HG03469 (cell line): ENCODE data around the gene AP1M1.
"Not testable (repeated sequence)": the region's sequence is repeated elsewhere in the genome, so short reads cannot be mapped to it uniquely, and the experiment has no call there.

ENCODE experiments used
- ATAC-seq: cut with Tn5 transposase; IDR thresholded peaks from one replicate; pipeline ENCODE4 v1.9.1; 2021; ENCODE audit warnings: mild to moderate bottlenecking, moderate library complexity, moderate number of reproducible peaks; ENCODE audit not compliant: unreplicated experiment

AP1M1 gene

DNA sequence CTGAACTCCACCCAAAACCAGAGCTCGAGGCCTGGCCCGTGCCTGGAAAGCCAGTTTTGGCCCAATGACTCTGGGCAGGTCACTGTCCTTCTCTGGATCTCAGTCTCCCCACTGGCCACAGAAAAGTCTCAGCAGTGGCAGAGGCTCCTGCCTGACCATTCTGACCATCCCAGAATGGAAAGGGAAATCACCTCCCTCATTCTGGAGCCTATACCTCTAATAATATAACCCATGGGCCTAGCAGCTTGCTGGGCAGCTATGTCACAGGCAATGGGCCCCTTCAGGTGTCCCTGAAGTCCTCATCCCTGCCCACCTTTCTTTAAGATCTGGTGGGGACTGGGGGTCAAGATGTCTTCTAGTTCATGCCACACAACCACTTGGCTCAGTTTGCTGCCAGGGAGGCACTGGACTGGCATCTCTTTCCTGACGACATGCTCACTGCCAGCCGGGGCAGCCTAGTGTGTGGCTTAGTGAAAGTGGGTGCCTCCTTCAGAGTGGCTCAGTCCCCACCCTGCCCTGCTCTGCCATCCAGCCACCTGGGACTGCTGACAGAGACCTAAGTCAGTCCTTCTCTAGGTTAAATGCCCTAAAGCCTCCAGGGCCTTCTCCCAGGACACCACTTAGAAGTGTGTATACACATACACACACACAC is 62.6 kb downstream of the AP1M1 start:
- no peak for ATAC-seq

DNA sequence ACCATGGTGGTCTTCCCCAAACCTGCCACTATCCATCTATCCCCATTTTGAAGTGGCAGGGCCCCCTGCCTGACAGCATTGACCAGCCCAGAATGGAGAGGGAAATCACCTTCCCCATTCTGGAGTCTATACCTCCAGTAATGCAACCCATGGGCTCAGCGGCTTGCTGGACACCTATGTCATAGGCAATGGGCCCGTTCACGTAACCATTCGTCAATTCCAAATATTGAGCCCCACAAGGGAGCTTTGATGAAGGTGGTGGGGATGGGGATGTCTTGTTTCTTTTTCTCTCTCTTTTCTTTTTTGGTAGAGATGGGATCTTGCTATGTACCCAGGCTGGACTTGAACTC is 63.1 kb downstream of the AP1M1 start:
- ATAC-seq = no peak

DNA sequence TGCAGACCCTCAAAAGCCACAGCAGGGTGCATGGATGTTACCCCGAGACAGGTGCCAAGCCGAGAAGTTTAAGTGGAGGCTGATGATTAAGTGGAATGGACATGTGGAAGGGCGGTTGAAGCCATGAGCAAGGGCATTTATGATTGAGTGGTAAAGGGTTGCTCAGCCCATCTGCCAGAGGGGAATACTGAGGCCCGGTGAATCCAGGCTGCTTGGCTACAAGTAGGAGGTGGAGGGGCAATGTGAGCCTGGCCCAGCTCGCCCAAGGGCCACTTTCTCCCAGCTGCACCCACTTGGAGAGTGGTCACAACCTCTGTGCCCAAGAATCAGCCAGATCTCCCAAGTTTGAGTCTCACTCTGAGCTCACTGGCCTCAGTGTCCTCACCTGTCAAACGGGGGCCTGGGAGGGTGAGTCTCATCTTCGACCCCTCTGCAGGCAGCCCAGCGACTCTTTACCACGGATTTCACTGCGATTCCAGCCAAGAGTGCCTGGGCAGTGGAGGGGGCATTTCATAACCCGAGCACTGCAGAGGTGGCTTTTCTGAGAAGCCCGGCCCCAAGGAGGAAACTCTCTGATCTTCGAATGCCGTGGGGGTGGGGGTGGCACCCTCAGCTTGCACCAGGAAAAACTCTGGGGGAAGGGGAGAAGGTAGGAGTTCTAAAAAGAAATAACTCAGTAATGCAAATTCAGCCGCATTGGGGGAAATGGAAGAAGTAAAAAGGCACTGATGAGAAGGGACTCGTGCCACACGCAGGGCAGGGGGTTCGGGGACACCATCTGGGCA is 64.1 kb downstream of the AP1M1 start:
- no peak for ATAC-seq

DNA sequence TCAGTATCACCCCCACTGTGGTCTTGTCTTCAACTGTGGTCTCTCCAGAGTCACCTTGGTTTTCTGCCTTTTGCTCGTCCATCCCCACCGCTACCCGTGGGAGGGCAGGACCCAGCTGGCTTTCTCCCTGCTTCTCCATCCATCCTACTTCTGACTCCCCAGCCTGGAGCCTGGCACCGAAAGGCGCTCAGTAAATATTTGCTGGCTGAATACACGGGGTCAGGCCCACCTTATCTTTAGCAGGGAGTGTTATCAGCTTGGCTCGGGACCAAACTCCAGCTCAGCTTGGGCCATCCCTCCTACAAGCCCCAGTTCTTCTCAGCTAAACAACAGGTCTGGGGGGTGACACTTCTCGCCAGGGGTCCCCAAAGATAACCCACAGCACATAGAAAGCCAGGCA is 64.9 kb downstream of the AP1M1 start:
- ATAC-seq = no peak

DNA sequence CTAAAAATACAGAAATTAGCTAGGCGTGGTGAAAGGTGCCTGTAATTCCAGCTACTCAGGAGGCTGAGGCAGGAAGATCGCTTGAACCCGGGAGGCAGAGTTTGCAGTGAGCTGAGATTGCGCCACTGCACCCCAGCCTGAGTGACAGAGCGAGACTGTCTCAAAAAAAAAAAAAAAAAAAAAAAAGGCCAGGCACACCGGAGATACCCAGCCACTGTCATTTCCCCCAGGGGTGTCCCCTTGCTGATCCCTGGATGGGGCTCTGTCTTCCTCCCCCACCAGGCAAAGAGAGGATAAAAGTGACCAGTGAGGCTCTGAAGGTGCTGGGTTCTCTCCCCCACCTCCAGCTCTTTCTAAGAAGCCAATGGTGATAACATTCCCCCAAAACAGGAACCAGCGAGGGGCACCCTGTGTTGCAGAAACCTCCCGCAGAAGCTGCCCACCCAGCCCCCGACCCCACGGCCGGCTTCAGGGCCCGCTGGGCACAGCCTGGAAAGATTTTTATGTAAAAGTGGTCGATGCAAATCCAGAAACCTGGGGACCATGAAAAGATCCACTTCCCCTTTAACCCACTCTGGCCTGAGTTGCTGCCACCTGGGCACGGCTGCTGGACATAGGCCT is 65.5 kb downstream of the AP1M1 start:
- no peak for ATAC-seq

DNA sequence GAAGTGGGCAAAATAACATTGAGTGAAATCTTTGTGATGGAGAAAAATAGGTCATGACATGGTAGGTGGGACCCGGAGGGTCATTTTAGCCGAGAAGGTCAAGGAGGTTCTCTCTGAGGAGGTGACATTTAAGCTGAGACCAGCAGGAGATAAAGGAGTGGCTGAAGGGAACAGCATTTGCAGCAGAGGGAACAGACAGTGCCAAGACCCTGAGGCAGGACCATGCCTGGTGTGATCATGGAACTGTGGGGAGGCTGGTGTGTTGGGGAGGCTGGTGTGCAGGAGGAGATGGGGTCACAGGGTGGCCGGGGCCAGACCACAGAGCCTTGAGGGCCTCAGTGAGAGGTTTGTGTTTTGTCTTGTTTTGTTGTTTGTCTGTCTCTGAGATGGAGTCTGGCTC is 67.5 kb downstream of the AP1M1 start:
- no peak for ATAC-seq

DNA sequence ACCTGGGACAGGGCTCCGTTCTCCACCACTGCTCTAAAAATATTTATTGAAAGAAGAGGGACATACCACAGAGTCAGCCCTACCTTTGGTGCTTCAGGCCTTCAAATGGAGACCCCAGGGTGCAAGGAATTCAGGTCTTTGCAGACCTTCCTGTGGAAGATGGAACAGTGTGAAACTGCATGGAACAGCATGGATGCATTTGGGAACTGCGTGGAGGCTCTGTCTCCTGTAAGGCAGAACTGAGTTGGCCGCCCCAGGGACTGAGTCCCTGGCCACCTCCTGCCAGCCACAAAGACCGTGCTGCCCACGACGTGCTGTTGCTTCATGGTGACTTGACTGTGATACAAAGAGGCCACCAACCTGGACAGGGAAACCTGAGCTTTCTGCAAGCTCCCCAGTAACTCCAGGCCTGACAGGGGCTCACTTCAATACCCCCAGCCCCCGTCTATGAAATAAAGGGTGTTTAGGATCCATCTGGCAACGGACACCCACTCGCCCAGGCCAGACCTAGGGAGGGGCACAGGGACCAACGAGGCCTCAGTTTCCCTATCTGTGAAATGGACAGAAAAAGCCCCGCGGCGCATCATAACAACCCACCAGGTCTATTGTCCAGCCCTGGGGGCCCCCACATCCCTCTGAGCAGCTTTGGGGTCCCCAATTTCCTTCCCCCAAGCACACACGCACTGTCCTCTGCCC is 68.3 kb downstream of the AP1M1 start:
- ATAC-seq = no peak

DNA sequence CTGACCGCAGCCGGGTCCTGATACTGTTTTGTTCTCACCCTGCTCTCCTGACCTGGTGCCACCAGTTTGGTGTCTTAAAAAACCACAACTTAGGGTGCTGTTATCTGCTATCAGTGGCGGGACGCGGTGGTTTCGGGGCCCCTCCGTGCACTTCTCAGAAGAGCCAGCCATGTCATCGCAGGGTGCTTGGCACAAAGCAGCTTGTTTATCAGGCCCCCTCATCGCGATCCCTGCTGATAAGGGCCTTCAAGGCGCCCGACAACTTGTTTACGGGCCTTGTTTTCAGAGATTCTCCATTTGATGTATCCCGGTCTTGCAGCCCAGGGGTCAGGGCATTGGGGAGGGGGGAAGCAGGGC is 68.9 kb downstream of the AP1M1 start:
- no peak for ATAC-seq

DNA sequence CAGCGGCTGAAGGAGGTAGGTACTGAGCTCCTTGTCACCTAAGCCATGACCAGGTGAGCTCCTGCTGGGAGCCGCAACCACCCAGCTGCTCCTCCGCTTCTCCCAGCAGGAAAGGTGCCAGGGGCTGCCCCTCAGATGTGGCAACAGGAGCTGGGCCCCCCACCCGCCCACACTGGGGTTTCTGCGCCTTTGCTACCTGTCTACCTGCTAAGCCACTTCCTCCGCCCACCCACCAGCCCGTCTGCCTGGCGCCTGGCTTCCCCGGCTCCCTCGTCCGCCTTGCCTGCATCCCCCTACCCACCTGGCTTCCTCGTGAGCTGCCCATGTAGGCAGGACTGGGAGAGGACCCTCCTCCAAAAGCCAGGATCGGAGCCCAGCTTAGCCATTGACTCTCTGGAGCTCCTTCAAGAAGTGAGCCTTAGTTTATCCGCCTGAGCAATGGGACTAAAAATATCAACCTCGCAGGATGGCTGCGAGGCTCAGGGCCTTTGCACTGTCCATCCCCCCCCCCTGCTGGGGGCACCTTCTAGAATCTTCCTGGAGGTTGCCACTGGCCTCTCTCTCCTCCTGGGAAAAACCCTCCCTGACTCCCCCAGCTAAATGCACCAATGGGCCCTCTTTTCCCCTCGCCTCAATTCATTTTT is 71.1 kb downstream of the AP1M1 start:
- no peak for ATAC-seq

DNA sequence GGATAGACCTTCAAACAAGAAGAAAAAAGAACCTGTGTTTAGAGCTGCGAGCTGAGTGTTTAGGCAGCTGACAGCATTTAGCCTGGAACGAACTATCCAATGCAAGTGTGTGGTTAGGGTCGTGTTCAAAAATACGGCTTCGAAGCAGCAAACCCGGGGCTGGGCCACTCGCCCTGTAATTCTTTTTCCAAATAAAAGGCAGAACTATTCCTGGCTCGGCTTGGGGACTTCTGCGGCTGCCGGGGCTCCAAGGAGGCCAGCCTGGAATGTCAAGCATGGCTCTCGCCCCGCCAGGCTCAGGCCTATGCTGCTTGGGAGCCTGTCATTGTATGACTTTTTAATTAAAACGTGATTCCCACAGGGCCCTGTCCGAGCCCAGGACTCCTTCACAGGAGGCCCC is 75.2 kb downstream of the AP1M1 start:
- no peak for ATAC-seq

DNA sequence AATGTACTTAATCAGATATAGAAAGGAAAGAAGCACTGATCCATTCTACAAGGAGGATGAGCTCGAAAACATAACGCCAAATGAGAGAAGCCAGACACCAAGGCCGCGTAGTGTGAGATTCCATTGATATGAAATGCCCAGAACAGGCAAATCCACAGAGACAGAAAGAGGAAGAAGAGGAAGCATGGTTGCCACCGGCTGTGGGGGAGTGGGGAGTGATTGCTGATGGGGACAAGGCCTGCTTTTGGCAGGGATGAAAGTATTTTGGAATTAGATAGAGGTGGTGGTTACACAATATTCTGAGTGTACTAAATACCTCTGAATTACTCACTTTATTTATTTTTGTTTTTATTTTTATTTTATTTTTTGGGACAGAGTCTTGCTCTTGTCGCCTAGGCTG is 76.7 kb downstream of the AP1M1 start:
- ATAC-seq = no peak

DNA sequence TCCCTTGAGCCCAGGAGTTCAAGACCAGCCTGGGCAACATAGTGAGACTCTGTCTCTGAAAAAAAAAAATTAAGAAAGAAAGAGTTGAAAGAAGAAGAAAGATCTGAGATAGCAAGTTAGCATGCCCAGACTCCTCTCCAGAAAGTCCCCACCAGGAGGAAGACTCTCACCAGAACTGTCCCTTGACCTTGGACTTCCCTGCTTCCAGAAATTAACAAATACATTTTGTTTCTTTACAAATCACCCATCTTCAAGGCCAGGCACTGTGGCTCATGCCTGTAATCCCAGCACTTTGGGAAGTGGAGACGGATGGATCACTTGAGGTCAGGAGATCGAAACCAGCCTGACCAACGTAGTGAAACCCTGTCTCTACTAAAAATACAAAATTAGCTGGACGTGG is 82.6 kb downstream of the AP1M1 start:
- no peak for ATAC-seq

DNA sequence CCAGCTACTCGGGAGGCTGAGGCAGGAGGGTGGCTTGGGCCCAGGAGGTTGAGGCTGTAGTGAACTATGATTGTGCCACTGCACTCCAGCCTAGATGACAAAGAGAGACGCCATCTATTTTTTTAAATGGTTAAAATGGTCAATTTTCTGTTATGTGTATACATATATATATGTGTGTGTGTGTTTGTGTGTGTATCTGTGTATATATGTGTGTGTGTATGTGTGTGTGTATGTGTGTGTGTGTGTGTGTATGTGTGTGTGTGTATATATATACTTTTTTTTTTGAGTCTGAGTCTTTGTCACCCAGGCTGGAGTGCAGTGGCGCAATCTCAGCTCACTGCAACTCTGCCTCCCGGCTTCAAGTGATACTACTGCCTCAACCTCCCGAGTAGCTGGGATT is 84.0 kb downstream of the AP1M1 start:
- no peak for ATAC-seq

DNA sequence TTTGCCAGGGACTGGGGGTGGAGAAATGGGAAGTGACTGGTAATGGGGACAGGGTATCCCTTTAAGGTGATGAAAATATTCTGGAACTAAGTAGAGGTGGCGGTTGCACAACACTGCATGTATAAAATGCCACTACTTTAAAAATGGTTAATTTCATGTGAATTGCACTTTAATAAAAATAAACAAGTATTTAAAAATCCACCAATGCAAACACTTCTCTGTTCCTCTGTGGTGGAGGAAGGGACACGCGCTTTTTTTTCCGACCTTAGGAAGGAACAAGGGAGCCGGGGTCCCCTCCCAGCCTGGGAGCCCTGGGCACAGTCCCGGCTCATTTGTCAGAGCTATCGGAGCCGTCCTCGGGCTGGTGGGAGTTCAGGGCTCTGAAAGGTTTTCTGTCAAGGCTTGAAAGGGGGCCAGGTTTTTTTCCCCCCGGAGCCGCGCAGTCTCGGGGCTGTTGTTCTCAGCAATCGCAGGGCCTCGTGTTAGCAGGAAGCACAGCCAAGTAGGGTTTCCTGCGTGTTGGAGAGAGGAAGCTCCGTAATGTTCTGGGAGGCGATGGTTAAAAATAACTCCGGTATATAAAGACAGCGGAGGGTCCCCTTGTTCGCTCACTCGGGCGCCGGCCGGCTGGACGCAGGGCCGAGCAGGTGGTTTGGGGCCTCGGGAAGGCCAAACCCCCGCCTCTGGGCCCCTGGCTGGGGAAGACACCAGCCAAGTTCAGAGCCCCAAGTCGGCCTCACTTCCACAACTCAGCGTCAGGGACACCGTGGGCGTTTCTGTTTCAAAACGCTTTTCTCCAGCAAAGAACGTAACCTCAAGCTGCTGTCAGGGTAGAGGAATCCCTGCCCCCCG is 85.7 kb downstream of the AP1M1 start:
- ATAC-seq = no peak

DNA sequence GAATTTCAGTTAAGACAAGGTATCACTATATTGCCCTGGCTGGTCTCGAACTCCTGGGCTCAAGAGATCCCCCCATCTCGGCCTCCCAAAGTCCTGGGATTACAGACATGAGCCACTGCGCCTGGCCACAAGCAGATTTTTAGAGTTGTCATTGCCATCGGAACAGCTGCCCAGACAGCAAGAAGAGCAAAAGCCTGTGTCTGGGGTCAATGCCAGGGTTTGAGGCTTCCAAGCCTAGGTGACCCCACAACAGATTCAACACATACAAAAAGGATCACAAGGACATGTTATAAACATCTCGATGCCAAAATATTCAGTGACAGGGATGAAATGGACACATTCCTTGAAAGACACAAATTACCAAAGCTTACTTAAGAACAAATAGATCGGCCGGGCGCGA is 86.8 kb downstream of the AP1M1 start:
- ATAC-seq = no peak

DNA sequence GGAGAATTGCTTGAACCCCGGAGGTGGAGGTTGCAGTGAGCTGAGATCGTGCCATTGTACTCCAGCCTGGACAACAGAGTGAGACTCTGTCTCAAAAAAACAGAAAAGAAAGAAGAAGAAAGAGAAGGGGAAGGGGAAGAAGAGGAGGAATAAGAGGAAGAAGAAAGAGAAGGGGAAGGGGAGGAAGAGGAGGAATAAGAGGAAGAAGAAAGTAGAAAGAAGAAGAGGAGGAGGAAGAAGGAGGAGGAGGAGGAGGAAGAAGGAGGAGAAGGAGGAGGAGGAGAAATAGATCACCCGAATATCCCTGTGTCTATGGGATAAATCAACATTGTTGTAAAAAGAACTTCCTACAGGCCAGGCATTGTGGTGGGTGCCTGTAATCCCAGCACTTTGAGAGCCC is 87.4 kb downstream of the AP1M1 start:
- ATAC-seq = not testable (repeated sequence)

DNA sequence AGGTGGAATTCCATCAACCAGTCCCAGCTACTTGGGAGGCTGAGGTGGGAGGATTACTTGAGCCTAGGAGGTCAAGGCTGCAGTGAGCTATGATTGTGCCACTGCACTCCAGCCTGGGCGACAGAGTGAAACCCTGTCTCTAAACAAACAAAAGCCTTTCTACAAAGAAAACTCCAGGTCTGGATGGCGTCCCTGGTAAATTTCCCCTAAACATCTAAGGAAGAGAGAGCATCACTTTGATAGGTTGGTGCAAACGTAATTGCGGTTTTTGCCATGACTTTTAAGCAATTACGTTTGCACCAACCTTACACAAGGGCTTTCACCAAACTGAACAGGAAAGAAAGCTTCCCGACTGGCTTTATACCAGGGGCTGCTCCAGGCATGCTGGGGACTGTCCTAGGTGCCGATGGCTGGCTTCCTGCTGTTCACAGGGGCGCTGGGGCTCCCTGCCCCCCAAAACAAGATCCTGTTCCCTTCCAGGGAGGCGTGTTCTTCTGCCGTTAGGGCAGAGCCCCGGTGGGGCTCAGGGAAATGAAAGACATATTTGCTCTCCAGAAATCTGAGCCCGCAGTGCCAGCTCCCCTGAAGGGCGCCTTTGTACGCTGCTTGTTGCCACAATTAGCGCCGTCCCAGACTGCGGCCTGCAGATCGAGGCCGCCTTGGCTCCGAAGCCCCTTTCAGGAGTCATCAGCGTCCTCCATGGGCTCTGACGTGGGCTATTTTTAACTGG is 88.2 kb downstream of the AP1M1 start:
- no peak for ATAC-seq

DNA sequence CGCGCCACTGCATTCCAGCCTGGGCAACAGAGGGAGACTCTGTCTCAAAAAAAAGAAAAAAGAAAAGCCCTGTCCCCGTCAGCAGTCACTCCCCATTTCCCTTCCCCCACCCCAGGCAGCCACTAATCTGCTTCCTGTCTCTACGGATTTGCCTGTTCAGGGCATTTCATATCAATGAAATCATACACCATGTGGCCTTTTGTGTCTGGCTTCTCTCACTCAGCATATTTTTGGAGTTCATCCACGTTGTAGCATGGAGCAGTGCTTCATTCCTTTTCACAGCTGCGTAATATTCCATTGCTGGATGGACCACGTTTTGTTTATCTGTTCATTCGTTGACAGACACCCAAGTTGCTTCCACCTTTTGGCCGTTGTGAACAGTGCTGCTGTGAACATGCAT is 90.8 kb downstream of the AP1M1 start:
- no peak for ATAC-seq

DNA sequence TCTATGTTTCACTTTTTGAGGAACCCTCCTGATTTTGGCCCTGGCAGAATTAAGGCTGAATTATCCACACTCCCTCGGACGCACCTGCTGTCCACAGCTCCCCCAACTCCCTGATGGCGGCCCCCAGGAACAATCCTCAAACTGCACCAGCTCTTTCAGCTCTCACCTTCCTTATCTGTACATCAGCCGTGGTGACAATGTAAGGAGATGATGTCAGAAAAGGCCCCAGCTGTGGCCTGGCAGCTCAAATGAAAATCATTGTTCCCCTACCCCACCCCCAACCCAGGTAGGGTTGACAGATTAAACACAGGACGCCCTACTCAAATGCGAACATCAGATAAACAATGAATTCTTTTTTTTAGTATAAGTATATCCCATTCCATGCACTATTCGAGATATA is 91.9 kb downstream of the AP1M1 start:
- no peak for ATAC-seq

DNA sequence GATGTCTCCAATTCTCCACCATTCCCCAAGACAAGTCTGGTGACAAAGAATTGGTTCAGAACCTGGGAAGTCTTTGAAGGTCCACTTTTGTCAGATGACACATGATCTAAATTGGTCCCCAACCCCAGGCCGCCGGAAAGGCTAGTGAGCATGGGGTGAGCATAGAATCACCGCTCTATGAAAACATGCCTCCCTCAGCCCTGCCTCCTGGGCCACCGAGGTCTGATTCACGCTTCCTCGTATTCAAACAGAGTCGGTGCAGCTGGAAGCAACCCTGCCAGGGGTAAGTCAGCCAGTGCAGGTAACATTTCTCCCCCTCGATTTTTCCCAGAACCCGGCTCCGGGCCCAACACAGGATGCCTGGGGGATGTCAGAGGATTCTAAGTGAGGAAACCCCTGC is 93.0 kb downstream of the AP1M1 start:
- no peak for ATAC-seq
